CD4-positive, alpha-beta T cell treated with Interleukin-1 beta for 1 hour (primary cell): ENCODE results near the gene PCIF1.

Experiments used
- DNase-seq, 2 donors: peaks; one replicate each; pipeline ENCODE4 v3.0.0-alpha.2; 2020 to 2022

PCIF1 gene

DNA sequence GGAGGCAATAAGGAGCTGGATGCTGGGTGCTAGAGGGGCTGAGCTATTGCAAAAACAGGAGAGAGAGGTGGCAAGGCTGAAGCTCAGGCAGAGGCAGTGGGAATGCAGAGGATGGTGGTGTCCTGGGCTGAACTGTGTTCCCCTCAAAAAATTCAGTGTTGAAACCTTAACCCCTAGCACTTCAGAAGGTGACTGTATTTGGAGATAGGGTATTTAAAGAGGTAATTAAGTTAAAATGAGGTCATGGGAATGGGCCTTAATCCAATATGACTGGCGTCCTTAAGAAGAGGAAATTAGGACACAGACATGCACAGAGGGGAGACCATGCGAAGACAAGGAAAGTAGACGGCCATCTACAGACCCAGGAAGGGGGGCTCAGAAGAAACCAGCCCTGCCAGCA lies 62.7 kb downstream of the PCIF1 start:
- no peak for DNase-seq
